GM12878 (cell line): ENCODE results near the gene NIPAL4. TPM values are rescaled to one million over a fixed set of nuclear protein-coding genes. Genes with fewer than 3 reads are reported as not detected.

Experiments
- ATAC-seq: fragments of 200-7000 bp; cut with Tn5 transposase; 3 replicates; pipeline ENCODE4 v1.9.1; 2020; ENCODE audit warnings: mild to moderate bottlenecking, moderate library complexity
- BruUV-seq: library from RNA; stranded (reverse); fragments of 400-500 nt; replicated peaks from 2 replicates; lab custom pipeline; 2021; lab: Mats Ljungman, UMichigan
- CTCF ChIA-PET: fragments of 300-600 bp; sonication (Branson Sonifier 250); formaldehyde crosslinking; extraction: SDS; loops from one replicate; lab custom pipeline; 2021; ENCODE audit warnings: inconsistent platforms; lab: Yijun Ruan, JAX
- POLR2A ChIA-PET: fragments of 350-600 bp; formaldehyde crosslinking; extraction: SDS; loops from one replicate; lab custom pipeline; 2021; ENCODE audit warnings: inconsistent platforms; lab: Charles Lee
- RAD21 ChIA-PET: fragments of 300-600 bp; sonication (Branson Sonifier 250); formaldehyde crosslinking; loops from one replicate; lab custom pipeline; 2023; ENCODE audit warnings: antibody characterized with exemption; ENCODE audit not compliant: unreplicated experiment; lab: Charles Lee
- SMC1A ChIA-PET: fragments of 300-600 bp; sonication (Branson Sonifier 250); formaldehyde crosslinking; loops from one replicate; lab custom pipeline; 2023; ENCODE audit not compliant: unreplicated experiment, uncharacterized antibody; lab: Charles Lee
- DNase-seq: peaks from one replicate; pipeline ENCODE4 v3.0.0-alpha.2; 2011; ENCODE audit warnings: low read depth, low spot score
- FAIRE-seq: peaks from 3 replicates; lab custom pipeline; 2011; peaks lifted over from hg19 to GRCh38; lab: Jason Lieb, UNC
- H2AFZ ChIP-seq: 2 replicates; pipeline ENCODE4 v1.6.0; 2011; ENCODE audit warnings: low read depth, low read length, control low read depth; ENCODE audit not compliant: control insufficient read depth
- H3K27ac ChIP-seq: 2 replicates; pipeline ENCODE4 v1.5.1; 2011; ENCODE audit warnings: control low read depth; ENCODE audit not compliant: control insufficient read depth, insufficient read depth
- H3K27me3 ChIP-seq, 2 experiments: replicated peaks in 1 of 2; 2 replicates each; pipeline versions ENCODE4 v1.6.0 to v1.6.1; 2011; ENCODE audit warnings: low read length in 1 of 2; ENCODE audit not compliant: control insufficient read depth in 2 of 2, insufficient read depth in 2 of 2
- H3K36me3 ChIP-seq, 2 experiments: 2 replicates each; pipeline ENCODE4 v1.5.1; 2011; ENCODE audit warnings: low read length in 1 of 2; ENCODE audit not compliant: control insufficient read depth in 2 of 2, insufficient read depth in 2 of 2
- H3K4me1 ChIP-seq: 2 replicates; pipeline ENCODE4 v1.6.1; 2011; ENCODE audit warnings: mild to moderate bottlenecking, low read length, moderate library complexity, mixed read lengths; ENCODE audit not compliant: control insufficient read depth, insufficient read depth
- H3K4me2 ChIP-seq: 2 replicates; pipeline ENCODE4 v1.6.0; 2011; ENCODE audit warnings: control low read depth; ENCODE audit not compliant: control insufficient read depth, insufficient read depth
- H3K4me3 ChIP-seq: fragments of 200-600 bp; sonication (generic); 2 replicates; pipeline ENCODE4 v1.5.1; 2016
- H3K79me2 ChIP-seq: 2 replicates; pipeline ENCODE4 v1.6.0; 2011; ENCODE audit warnings: low read length; ENCODE audit not compliant: control insufficient read depth, insufficient read depth
- H3K9ac ChIP-seq: 2 replicates; pipeline ENCODE4 v1.8.0; 2011; ENCODE audit warnings: low read length, control low read depth, mixed read lengths; ENCODE audit not compliant: control insufficient read depth, insufficient read depth
- H3K9me3 ChIP-seq: replicated peaks from 3 replicates; pipeline ENCODE4 v1.5.1; 2011; ENCODE audit warnings: mild to moderate bottlenecking, low read length; ENCODE audit not compliant: control insufficient read depth, insufficient read depth
- H4K20me1 ChIP-seq: 2 replicates; pipeline ENCODE4 v1.6.0; 2011; ENCODE audit not compliant: control insufficient read depth, insufficient read depth
- EED ChIP-seq: sonication (generic); IDR thresholded peaks from 2 replicates; pipeline ENCODE4 v1.6.1; 2016; ENCODE audit warnings: antibody characterized with exemption, low read depth
- HDGF ChIP-seq: fragments of 450-650 bp; IDR thresholded peaks from 2 replicates; pipeline ENCODE4 v1.6.1; 2016; ENCODE audit warnings: antibody characterized with exemption
- MTA3 ChIP-seq: IDR thresholded peaks from 2 replicates; pipeline ENCODE4 v1.6.1; 2012; ENCODE audit warnings: low read length, inconsistent platforms, borderline replicate concordance
- NFXL1 ChIP-seq: fragments of 450-650 bp; IDR thresholded peaks from 2 replicates; pipeline ENCODE4 v1.6.1; 2017; ENCODE audit warnings: antibody characterized with exemption, mild to moderate bottlenecking, borderline replicate concordance
- PBX3 ChIP-seq: IDR thresholded peaks from 2 replicates; pipeline ENCODE4 v1.6.1; 2011; ENCODE audit warnings: mild to moderate bottlenecking, low read depth, low read length, moderate library complexity; ENCODE audit not compliant: insufficient replicate concordance
- POLR2AphosphoS5 ChIP-seq: IDR thresholded peaks from 2 replicates; pipeline ENCODE4 v1.6.1; 2011; ENCODE audit warnings: mild to moderate bottlenecking, low read length, inconsistent platforms
- RBBP5 ChIP-seq: fragments of 200-600 bp; sonication (generic); conservative IDR thresholded peaks from 2 replicates; pipeline ENCODE4 v1.6.1; 2016
- SKIL ChIP-seq: fragments of 450-650 bp; IDR thresholded peaks from 2 replicates; pipeline ENCODE4 v1.6.1; 2017; ENCODE audit warnings: mild to moderate bottlenecking, low read depth, inconsistent platforms; ENCODE audit not compliant: poor library complexity, severe bottlenecking
- TBL1XR1 ChIP-seq: IDR thresholded peaks from 2 replicates; pipeline ENCODE4 v1.6.1; 2012; ENCODE audit warnings: low read depth, low read length, improper control_type of control experiment
- ZBTB40 ChIP-seq: fragments of 450-650 bp; IDR thresholded peaks from 2 replicates; pipeline ENCODE4 v1.6.1; 2016; ENCODE audit warnings: mild to moderate bottlenecking, moderate library complexity, borderline replicate concordance
- WGBS: methylation state at CpG from one replicate; pipeline ENCODE4 v1.1.6; 2016; ENCODE audit warnings: low lambda C conversion rate; ENCODE audit not compliant: insufficient replicate concordance, insufficient coverage; ENCODE audit errors: missing lambda C conversion rate; 5-methylcytosine and 5-hydroxymethylcytosine counted together
- in situ Hi-C: fragments of 300-500 bp; cut with MboI; formaldehyde crosslinking; loops from 9 replicates; pipeline ENCODE4 v1.14.3; 2018; ENCODE audit warnings: mixed read lengths
- intact Hi-C: fragments of 100-400 bp; cut with micrococcal nuclease; formaldehyde crosslinking; loops from one replicate; pipeline ENCODE4 v1.14.2; 2022; ENCODE audit not compliant: unreplicated experiment
- polyA plus RNA-seq, 11 experiments: library from polyadenylated mRNA; depleted of rRNA in 4 of 11; unstranded in 6 of 11; stranded (reverse) in 5 of 11; fragments of >200 nt; fragmentation: Nextera tagmentation in 4 of 11; fragmentation: Illumina TruSeq in 1 of 11; extraction: Ambion mirVana in 4 of 11; extraction: Trizol in 1 of 11; gene quantifications; 1 replicate in 1 of 11; 2 replicates in 10 of 11; pipeline versions ENCODE4 v1.2.1 to v1.2.3, GENCODE V29; 2011 to 2016; ENCODE audit warnings: inconsistent platforms in 2 of 11, missing spikeins in 2 of 11, low read depth in 1 of 11
- total RNA-seq, 4 experiments: library from RNA; depleted of rRNA in 3 of 4; stranded (reverse); fragments of >200 nt in 3 of 4; fragmentation: Illumina TruSeq in 1 of 4; extraction: Trizol in 1 of 4; gene quantifications; 2 replicates each; pipeline versions ENCODE4 v1.2.1 to v1.2.3, GENCODE V29; 2013 to 2021

Gene NIPAL4
- total and polyA plus RNA-seq, 10 of the 15 experiments (the other 5 are each of a cell fraction or from before 2014, with no cell fraction given), result 0.11 to 15.5 (median 5.9) TPM

GRCh38 chr5:157460921-157461792 lies 1.1 kb downstream of the NIPAL4 start (continued):
- no peak for TF ChIP-seq SKIL

DNA sequence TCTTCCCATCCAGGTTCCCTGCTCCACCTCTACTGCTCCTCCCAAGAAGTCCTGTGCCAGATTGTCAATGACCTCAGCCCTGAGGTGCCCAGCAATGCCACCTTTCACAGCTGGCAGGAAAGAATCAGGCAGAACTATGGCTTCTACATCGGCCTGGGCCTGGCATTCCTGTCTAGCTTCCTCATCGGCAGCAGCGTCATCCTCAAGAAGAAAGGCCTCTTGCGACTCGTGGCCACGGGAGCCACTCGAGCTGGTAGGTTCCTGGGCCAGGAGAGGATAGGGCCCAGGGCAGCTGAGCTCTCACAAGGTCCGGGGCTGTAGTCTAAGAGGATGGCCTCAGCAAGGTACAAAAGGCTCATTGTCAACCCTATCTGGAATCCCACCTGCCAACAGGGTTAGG lies 3.1 kb downstream of the NIPAL4 start:
- intact Hi-C loops, result loop anchor here (10.0 kb wide), 1 partner anchor 208 kb away; no protein-coding TSS in a partner anchor
- TF ChIP-seq EED (no peak), PBX3 (no peak), TBL1XR1 (no peak), SKIL (no peak), MTA3 (no peak), NFXL1 (no peak), RBBP5 (no peak), HDGF (no peak), ZBTB40 (no peak), POLR2AphosphoS5 (no peak)

More for the DNA sequence above, 3.1 kb downstream of the NIPAL4 start:
- ChIA-PET RAD21 (interaction anchor here (1.1 to 1.2 kb wide), 2 partner anchors 57 to 256 kb away, joined by 4 read pairs; no protein-coding TSS in a partner anchor), SMC1A (interaction anchor here (0.7 to 2.9 kb wide), 6 partner anchors 22 to 1701 kb away, joined by 3 to 18 read pairs (median 4); partner anchors contain the start of gene LSM11), CTCF (interaction anchor here (0.9 to 17.4 kb wide), 6 partner anchors 9 to 280 kb away, joined by 3 to 248 read pairs (median 4); no protein-coding TSS in a partner anchor), POLR2A (no interaction called here)
- Histone ChIP-seq H3K4me2 (no peak overlapping the region), H3K4me3 (no peak overlapping the region), H3K27ac (no peak overlapping the region), H4K20me1 (no peaks in the 10 kb centered on the region), H3K4me1 (peaks cover 26% of the 10 kb centered on the region), H3K27me3 (no peaks in the 10 kb centered on the region; a peak in 2 of 4 replicates), H3K36me3 (no peaks in the 10 kb centered on the region), H3K79me2 (no peaks in the 10 kb centered on the region), H3K9me3 (no peaks in the 10 kb centered on the region), H3K9ac (no peak overlapping the region), H2AFZ (no peak overlapping the region)
- DNase-seq (no peak), FAIRE-seq (no peak), ATAC-seq (no peak)
- in situ Hi-C loops, result no loop called here
- no TSS peak for BruUV-seq
- WGBS, result 79% methylated on average over 8 of the region's 8 CpGs
